Endodermal cell (in vitro differentiated cells): Measurements from ENCODE around the gene FIP1L1. TPM values are rescaled to one million over a fixed set of nuclear protein-coding genes. Genes with fewer than 3 reads are reported as not detected.
A peak's percentile ranks its signal among the peaks of the same experiment; 100 is the strongest.
"Not testable (repeated sequence)": the region's sequence is repeated elsewhere in the genome, so short reads cannot be mapped to it uniquely, and the experiment has no call there.

Experiments used
- DNase-seq: peaks from one replicate; pipeline ENCODE4 v3.0.0-alpha.2; 2017
- H3K27ac ChIP-seq: 2 replicates; pipeline ENCODE4 v1.5.1; 2013; ENCODE audit warnings: mild to moderate bottlenecking, low read depth, low read length, moderate library complexity
- H3K27me3 ChIP-seq: 2 replicates; pipeline ENCODE4 v1.6.1; 2013; ENCODE audit warnings: mild to moderate bottlenecking, low read length, moderate library complexity; ENCODE audit not compliant: insufficient read depth, control insufficient read depth, poor library complexity, severe bottlenecking
- H3K36me3 ChIP-seq: 2 replicates; pipeline ENCODE4 v1.7.0; 2013; ENCODE audit warnings: mild to moderate bottlenecking, low read length, moderate library complexity; ENCODE audit not compliant: control insufficient read depth, insufficient read depth
- H3K4me1 ChIP-seq: one replicate; pipeline ENCODE4 v1.7.0; 2013; ENCODE audit warnings: low read length; ENCODE audit not compliant: control insufficient read depth, insufficient read depth
- H3K4me3 ChIP-seq: 2 replicates; pipeline ENCODE4 v1.5.1; 2013; ENCODE audit warnings: mild to moderate bottlenecking, low read length, moderate library complexity
- H3K9ac ChIP-seq: 2 replicates; pipeline ENCODE4 v1.6.1; 2013; ENCODE audit warnings: mild to moderate bottlenecking, low read length, moderate library complexity; ENCODE audit not compliant: poor library complexity, severe bottlenecking; ENCODE audit errors: extremely low read depth
- H3K9me3 ChIP-seq: 2 replicates; pipeline ENCODE4 v1.6.1; 2013; ENCODE audit warnings: mild to moderate bottlenecking, low read length, moderate library complexity; ENCODE audit not compliant: control insufficient read depth
- H3K27ac Mint-ChIP-seq: 2 replicates; pipeline ENCODE4 v1.8.0; 2020; ENCODE audit warnings: mixed read lengths
- H3K27me3 Mint-ChIP-seq: 2 replicates; pipeline ENCODE4 v1.8.0; 2021; ENCODE audit warnings: mild to moderate bottlenecking, mixed read lengths; ENCODE audit not compliant: insufficient read depth
- H3K36me3 Mint-ChIP-seq: 2 replicates; pipeline ENCODE4 v1.8.0; 2020; ENCODE audit warnings: low read depth, mixed read lengths
- H3K4me1 Mint-ChIP-seq: 2 replicates; pipeline ENCODE4 v1.8.0; 2020; ENCODE audit warnings: mixed read lengths
- H3K4me3 Mint-ChIP-seq: 2 replicates; pipeline ENCODE4 v1.8.0; 2020; ENCODE audit warnings: mild to moderate bottlenecking, moderate library complexity, mixed read lengths
- H3K9me3 Mint-ChIP-seq: 2 replicates; pipeline ENCODE4 v1.8.0; 2020; ENCODE audit warnings: mild to moderate bottlenecking, mixed read lengths
- WGBS, 2 experiments: methylation state at CpG; one replicate each; pipeline versions ENCODE4 v1.1.5 to v1.1.7; 2013; ENCODE audit warnings: missing lambda C conversion rate in 2 of 2, mixed read lengths in 1 of 2; ENCODE audit not compliant: insufficient coverage in 1 of 2, insufficient read length in 1 of 2; 5-methylcytosine and 5-hydroxymethylcytosine counted together
- long read RNA-seq, 4 experiments: library from polyadenylated mRNA in 2 of 4; library from RNA in 1 of 4; library from capped mRNA in 1 of 4; stranded (forward) in 3 of 4; unstranded in 1 of 4; transcript quantifications; one replicate each; pipeline ENCODE4 v2.0.0, GENCODE V29; 2020 to 2021; ENCODE audit warnings: inconsistent platforms in 1 of 4
- polyA plus RNA-seq, 2 experiments: library from polyadenylated mRNA; stranded (reverse); fragments of 50-300 nt; gene quantifications; one replicate each; pipeline ENCODE4 v1.2.3, GENCODE V29; 2013
- total RNA-seq, 2 donors: library from RNA; stranded (reverse); fragmentation: NEBNext Ultra II Directional in 1 of 2; extraction: Animal tissue kit (Norgen Biotek cat#: 25700) in 1 of 2; gene quantifications; 2 replicates in 1 of 2; 3 replicates in 1 of 2; pipeline ENCODE4 v1.2.1, GENCODE V29; 2021
- TF ChIP-seq, protein P1 (sequence below): fragments of 200-600 bp; sonication (generic); conservative IDR thresholded peaks from 2 replicates; pipeline ENCODE4 v1.5.0; 2021; ENCODE audit warnings: antibody characterized with exemption, mild to moderate bottlenecking

FIP1L1 gene, protein sequence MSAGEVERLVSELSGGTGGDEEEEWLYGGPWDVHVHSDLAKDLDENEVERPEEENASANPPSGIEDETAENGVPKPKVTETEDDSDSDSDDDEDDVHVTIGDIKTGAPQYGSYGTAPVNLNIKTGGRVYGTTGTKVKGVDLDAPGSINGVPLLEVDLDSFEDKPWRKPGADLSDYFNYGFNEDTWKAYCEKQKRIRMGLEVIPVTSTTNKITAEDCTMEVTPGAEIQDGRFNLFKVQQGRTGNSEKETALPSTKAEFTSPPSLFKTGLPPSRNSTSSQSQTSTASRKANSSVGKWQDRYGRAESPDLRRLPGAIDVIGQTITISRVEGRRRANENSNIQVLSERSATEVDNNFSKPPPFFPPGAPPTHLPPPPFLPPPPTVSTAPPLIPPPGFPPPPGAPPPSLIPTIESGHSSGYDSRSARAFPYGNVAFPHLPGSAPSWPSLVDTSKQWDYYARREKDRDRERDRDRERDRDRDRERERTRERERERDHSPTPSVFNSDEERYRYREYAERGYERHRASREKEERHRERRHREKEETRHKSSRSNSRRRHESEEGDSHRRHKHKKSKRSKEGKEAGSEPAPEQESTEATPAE
- 10 to 100 TPM; 79.2 to 88.8 TPM for total RNA-seq
- polyA plus RNA-seq (2013, experiment 1 of 2), result 60.8 TPM
- 54.2 TPM for polyA plus RNA-seq (2013, experiment 2 of 2)
- long read RNA-seq, experiment 1, partial matches to known transcripts, result 4 of 15 reads
- long read RNA-seq, experiment 1, other reads (novel, unspliced or antisense), result 8 of 15 reads
- long read RNA-seq, experiment 2, transcript FIP1L1-202 (18 exons, 2,198 nt), result major isoform, 19 of 159 reads
- long read RNA-seq, experiment 2, transcript FIP1L1-203 (18 exons, 2,180 nt), result minor isoform, 7 of 159 reads
- long read RNA-seq, experiment 2, transcript FIP1L1-201 (15 exons, 1,878 nt), result minor isoform, 9 of 159 reads
- long read RNA-seq, experiment 2, partial matches to known transcripts, result 12 of 159 reads
- long read RNA-seq, experiment 2, other reads (novel, unspliced or antisense), result 111 of 159 reads
- long read RNA-seq, experiment 3, transcript FIP1L1-202 (18 exons, 2,198 nt), result minor isoform, 29 of 435 reads
- long read RNA-seq, experiment 3, transcript FIP1L1-201 (15 exons, 1,878 nt), result major isoform, 47 of 435 reads
- long read RNA-seq, experiment 3, transcript FIP1L1-203 (18 exons, 2,180 nt), result minor isoform, 17 of 435 reads
- long read RNA-seq, experiment 3, partial matches to known transcripts, result 10 of 435 reads
- long read RNA-seq, experiment 3, other reads (novel, unspliced or antisense), result 329 of 435 reads
- long read RNA-seq, experiment 4, partial matches to known transcripts, result 14 of 75 reads
- long read RNA-seq, experiment 4, other reads (novel, unspliced or antisense), result 50 of 75 reads

DNA sequence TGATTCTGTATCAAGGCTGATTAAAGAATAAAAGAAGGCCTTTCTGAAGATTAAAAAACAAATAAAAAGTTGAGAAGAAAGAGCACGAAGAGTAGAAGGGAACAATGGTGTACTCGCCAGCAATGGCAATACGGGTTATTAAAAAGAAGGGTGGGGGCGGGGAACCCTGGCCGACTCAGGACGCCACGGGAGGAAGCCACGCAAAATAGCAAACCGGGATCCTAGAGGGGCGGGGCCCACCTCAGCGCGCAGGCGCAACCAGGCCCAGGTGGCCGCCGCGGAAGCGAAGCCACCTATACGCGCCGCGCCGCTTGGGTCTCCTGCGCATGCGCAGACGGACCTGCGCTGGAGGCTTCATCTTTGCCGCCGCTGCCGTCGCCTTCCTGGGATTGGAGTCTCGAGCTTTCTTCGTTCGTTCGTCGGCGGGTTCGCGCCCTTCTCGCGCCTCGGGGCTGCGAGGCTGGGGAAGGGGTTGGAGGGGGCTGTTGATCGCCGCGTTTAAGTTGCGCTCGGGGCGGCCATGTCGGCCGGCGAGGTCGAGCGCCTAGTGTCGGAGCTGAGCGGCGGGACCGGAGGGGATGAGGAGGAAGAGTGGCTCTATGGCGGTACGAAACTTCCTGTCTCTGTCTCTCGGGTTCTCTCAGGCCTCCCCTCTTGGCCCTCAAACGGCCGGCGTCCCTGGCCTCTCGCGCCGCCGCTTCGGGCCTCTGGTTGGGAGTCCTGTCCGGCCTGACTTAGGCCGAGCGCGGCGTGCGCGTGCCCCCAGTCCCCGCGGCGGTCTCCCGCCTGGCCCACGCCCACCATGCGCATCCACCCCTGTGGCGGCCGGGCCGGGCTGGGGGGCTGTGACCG lies at the start of gene FIP1L1:
Gene FIP1L1, plus strand, starts transcription at position 323 of the 852 bp plus-strand sequence. Its CDS starts 198 bp downstream, at position 521.
- peak within 1 kb of the TSS; percentile 76 for H3K9ac ChIP-seq
- 0 to 2% methylated on average over 17 to 85 of the region's 85 CpGs for WGBS, 2 experiments
- Mint-ChIP-seq H3K27me3 (peaks cover 18% of the 10 kb centered on the region), H3K36me3 (peaks cover 10% of the 10 kb centered on the region), H3K4me1 (peaks cover 39% of the 10 kb centered on the region), H3K9me3 (no peaks in the 10 kb centered on the region), H3K4me3 (peak within 1 kb of the TSS; percentile 98), H3K27ac (peak within 1 kb of the TSS; percentile 99)
- H3K4me3 ChIP-seq, result peak within 1 kb of the TSS; percentile 88
- peaks cover 11% of the 10 kb centered on the region for H3K27me3 ChIP-seq
- H3K27ac ChIP-seq, result peak within 1 kb of the TSS; percentile 60
- DNase-seq, result peak; percentile 96
- no peaks in the 10 kb centered on the region for H3K9me3 ChIP-seq
- no peaks in the 10 kb centered on the region for H3K4me1 ChIP-seq
- TF ChIP-seq, protein P1, sequence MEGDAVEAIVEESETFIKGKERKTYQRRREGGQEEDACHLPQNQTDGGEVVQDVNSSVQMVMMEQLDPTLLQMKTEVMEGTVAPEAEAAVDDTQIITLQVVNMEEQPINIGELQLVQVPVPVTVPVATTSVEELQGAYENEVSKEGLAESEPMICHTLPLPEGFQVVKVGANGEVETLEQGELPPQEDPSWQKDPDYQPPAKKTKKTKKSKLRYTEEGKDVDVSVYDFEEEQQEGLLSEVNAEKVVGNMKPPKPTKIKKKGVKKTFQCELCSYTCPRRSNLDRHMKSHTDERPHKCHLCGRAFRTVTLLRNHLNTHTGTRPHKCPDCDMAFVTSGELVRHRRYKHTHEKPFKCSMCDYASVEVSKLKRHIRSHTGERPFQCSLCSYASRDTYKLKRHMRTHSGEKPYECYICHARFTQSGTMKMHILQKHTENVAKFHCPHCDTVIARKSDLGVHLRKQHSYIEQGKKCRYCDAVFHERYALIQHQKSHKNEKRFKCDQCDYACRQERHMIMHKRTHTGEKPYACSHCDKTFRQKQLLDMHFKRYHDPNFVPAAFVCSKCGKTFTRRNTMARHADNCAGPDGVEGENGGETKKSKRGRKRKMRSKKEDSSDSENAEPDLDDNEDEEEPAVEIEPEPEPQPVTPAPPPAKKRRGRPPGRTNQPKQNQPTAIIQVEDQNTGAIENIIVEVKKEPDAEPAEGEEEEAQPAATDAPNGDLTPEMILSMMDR, result no peak
- H3K36me3 ChIP-seq, result peaks cover 18% of the 10 kb centered on the region

DNA sequence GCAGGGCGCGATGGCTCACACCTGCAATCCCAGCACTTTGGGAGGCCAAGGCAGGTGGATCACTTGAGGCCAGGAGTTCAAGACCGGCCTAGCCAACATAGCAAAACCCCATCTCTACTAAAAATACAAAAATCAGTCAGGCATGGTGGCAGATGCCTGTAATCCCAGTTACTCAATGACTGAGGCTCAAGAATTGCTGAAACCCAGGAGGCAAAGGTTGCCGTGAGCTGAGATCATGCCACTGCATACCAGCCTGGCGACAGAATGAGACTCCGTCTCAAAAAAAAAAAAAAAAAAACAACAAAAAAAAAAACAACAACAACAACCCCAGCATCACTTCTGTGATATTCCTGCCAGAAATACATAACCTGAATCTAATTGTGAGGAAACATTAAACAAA lies 42.5 kb upstream of the FIP1L1 start:
- not testable (repeated sequence) for H3K4me3 ChIP-seq, DNase-seq, H3K4me3 Mint-ChIP-seq, H3K27me3 Mint-ChIP-seq, H3K27ac Mint-ChIP-seq, H3K36me3 ChIP-seq, H3K9me3 ChIP-seq, H3K9ac ChIP-seq, H3K27me3 ChIP-seq, H3K4me1 Mint-ChIP-seq, H3K4me1 ChIP-seq, H3K36me3 Mint-ChIP-seq, H3K27ac ChIP-seq
- H3K9me3 Mint-ChIP-seq, result peaks cover 11% of the 10 kb centered on the region
- WGBS, 2 experiments, result 93% methylated on average over 6 of the region's 6 CpGs; no CpG with 5 or more reads in 1 of the 2 experiments

DNA sequence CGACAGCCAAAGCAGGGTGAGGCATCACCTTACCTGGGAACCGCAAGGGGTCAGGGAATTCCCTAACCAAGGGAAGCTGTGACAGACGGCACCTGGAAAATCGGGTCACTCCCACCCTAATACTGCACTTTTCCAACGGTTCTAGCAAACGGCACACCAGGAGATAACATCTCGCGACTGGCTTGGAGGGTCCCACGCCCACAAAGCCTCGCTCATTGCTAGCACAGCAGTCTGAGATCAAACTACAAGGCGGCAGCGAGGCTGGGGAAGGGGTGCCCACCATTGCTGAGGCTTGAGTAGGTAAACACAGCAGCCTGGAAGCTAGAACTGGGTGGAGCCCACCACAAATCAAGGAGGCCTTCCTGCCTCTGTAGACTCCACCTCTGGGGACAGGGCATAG lies 37.3 kb upstream of the FIP1L1 start:
- H3K36me3 Mint-ChIP-seq, DNase-seq, H3K4me1 Mint-ChIP-seq, H3K4me3 ChIP-seq, H3K36me3 ChIP-seq, H3K27ac ChIP-seq, H3K9ac ChIP-seq, H3K4me3 Mint-ChIP-seq, H3K27ac Mint-ChIP-seq, H3K4me1 ChIP-seq, H3K27me3 Mint-ChIP-seq, H3K27me3 ChIP-seq, H3K9me3 ChIP-seq: not testable (repeated sequence)
- peaks cover 15% of the 10 kb centered on the region for H3K9me3 Mint-ChIP-seq
- 90 to 96% methylated on average over 10 to 12 of the region's 12 CpGs for WGBS, 2 experiments

DNA sequence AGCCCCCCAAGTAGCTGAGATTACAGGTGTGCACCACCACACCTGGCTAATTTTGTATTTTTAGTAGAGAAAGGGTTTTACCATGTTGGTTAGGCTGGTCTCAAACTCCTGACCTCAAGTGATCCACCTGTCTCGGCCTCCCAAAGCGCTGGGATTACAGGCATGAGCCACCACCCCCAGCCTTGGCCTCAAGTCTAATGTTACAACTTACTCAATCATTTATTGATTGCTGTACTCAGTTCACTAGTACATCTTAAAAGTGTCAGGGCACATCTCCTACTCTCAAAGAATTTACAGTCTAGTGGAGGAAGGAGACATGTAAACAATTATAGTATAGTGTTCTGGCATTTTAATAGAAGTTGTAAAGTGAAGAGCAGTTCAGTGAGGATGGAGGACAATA lies 31.0 kb upstream of the FIP1L1 start:
- 98% methylated on average over 2 of the region's 2 CpGs; no CpG with 5 or more reads in 1 of the 2 experiments for WGBS, 2 experiments
- not testable (repeated sequence) for H3K4me1 ChIP-seq, H3K27ac Mint-ChIP-seq, DNase-seq, H3K36me3 ChIP-seq, H3K27me3 ChIP-seq, H3K27me3 Mint-ChIP-seq, H3K9ac ChIP-seq, H3K4me3 Mint-ChIP-seq, H3K4me3 ChIP-seq, H3K27ac ChIP-seq, H3K9me3 ChIP-seq, H3K36me3 Mint-ChIP-seq, H3K4me1 Mint-ChIP-seq
- H3K9me3 Mint-ChIP-seq, result peaks cover 10% of the 10 kb centered on the region
